CD4-positive, alpha-beta memory T cell (primary cell): ENCODE results near the gene QPCT. TPM values are rescaled to one million over a fixed set of nuclear protein-coding genes. Genes with fewer than 3 reads are reported as not detected.

Source experiments
- CTCF ChIA-PET: fragments of 350-600 bp; sonication (Branson Sonifier 250); formaldehyde crosslinking; loops from one replicate; lab custom pipeline; 2021; ENCODE audit warnings: inconsistent platforms; ENCODE audit not compliant: partially characterized antibody; lab: Charles Lee
- POLR2A ChIA-PET: fragments of 350-600 bp; sonication (Branson Sonifier 250); formaldehyde crosslinking; loops from one replicate; lab custom pipeline; 2021; ENCODE audit not compliant: partially characterized antibody; lab: Charles Lee
- DNase-seq, 5 donors: peaks; one replicate each; pipeline versions ENCODE4 v3.0.0 to v3.0.0-alpha.2; 2020 to 2022; ENCODE audit warnings: mixed read lengths in 1 of 5
- H3K27ac ChIP-seq: one replicate; pipeline ENCODE4 v1.7.0; 2013; ENCODE audit warnings: low read depth, low read length
- H3K27me3 ChIP-seq: 2 replicates; pipeline ENCODE4 v1.7.0; 2013; ENCODE audit warnings: mild to moderate bottlenecking, low read length, moderate library complexity; ENCODE audit not compliant: insufficient read depth
- H3K36me3 ChIP-seq: 2 replicates; pipeline ENCODE4 v1.7.0; 2013; ENCODE audit warnings: mild to moderate bottlenecking, low read length, moderate library complexity; ENCODE audit not compliant: insufficient read depth
- H3K4me1 ChIP-seq: 2 replicates; pipeline ENCODE4 v1.7.0; 2013; ENCODE audit warnings: mild to moderate bottlenecking, low read length, moderate library complexity; ENCODE audit not compliant: insufficient read depth
- H3K4me3 ChIP-seq, 2 donors: one replicate each; pipeline ENCODE4 v1.7.0; 2013; ENCODE audit warnings: low read length in 2 of 2, mild to moderate bottlenecking in 1 of 2
- H3K9me3 ChIP-seq, 2 donors: one replicate each; pipeline ENCODE4 v1.7.0; 2013; ENCODE audit warnings: low read length in 2 of 2, control low read depth in 1 of 2; ENCODE audit not compliant: control insufficient read depth in 1 of 2
- H3K27ac Mint-ChIP-seq, 7 donors: one replicate each; pipeline ENCODE4 v1.8.0; 2020 to 2021; ENCODE audit warnings: mixed read lengths in 7 of 7, mild to moderate bottlenecking in 6 of 7, inconsistent platforms in 3 of 7, moderate library complexity in 3 of 7
- H3K27me3 Mint-ChIP-seq, 2 donors: one replicate each; pipeline ENCODE4 v1.8.0; 2020 to 2021; ENCODE audit warnings: mixed read lengths in 2 of 2
- H3K36me3 Mint-ChIP-seq, 2 donors: one replicate each; pipeline ENCODE4 v1.8.0; 2020 to 2021; ENCODE audit warnings: mixed read lengths in 2 of 2, inconsistent platforms in 1 of 2, mild to moderate bottlenecking in 1 of 2
- H3K4me1 Mint-ChIP-seq, 4 donors: one replicate each; pipeline ENCODE4 v1.8.0; 2020 to 2021; ENCODE audit warnings: mixed read lengths in 4 of 4, mild to moderate bottlenecking in 1 of 4
- H3K4me3 Mint-ChIP-seq, 8 donors: one replicate each; pipeline ENCODE4 v1.8.0; 2020 to 2021; ENCODE audit warnings: mixed read lengths in 8 of 8, mild to moderate bottlenecking in 7 of 8, moderate library complexity in 6 of 8, inconsistent platforms in 3 of 8
- H3K9me3 Mint-ChIP-seq, 8 donors: one replicate each; pipeline ENCODE4 v1.8.0; 2020 to 2021; ENCODE audit warnings: mixed read lengths in 8 of 8, mild to moderate bottlenecking in 5 of 8, inconsistent platforms in 3 of 8, moderate library complexity in 1 of 8
- intact Hi-C: fragments of 100-400 bp; cut with micrococcal nuclease; formaldehyde crosslinking; loops from one replicate; pipeline ENCODE4 v1.15.1; 2023
- polyA plus RNA-seq, 2 donors: library from polyadenylated mRNA; unstranded; fragments of 300-500 nt; fragmentation: Illumina TruSeq; gene quantifications; one replicate each; pipeline ENCODE4 v1.2.3, GENCODE V29; 2021
- total RNA-seq, 2 experiments: library from RNA; stranded (reverse); gene quantifications; one replicate each; pipeline ENCODE4 v1.2.3, GENCODE V29; 2021

QPCT gene
- total and polyA plus RNA-seq, 4 experiments from 2014 or later, result 0.23 to 1.4 (median 1.3) TPM

DNA sequence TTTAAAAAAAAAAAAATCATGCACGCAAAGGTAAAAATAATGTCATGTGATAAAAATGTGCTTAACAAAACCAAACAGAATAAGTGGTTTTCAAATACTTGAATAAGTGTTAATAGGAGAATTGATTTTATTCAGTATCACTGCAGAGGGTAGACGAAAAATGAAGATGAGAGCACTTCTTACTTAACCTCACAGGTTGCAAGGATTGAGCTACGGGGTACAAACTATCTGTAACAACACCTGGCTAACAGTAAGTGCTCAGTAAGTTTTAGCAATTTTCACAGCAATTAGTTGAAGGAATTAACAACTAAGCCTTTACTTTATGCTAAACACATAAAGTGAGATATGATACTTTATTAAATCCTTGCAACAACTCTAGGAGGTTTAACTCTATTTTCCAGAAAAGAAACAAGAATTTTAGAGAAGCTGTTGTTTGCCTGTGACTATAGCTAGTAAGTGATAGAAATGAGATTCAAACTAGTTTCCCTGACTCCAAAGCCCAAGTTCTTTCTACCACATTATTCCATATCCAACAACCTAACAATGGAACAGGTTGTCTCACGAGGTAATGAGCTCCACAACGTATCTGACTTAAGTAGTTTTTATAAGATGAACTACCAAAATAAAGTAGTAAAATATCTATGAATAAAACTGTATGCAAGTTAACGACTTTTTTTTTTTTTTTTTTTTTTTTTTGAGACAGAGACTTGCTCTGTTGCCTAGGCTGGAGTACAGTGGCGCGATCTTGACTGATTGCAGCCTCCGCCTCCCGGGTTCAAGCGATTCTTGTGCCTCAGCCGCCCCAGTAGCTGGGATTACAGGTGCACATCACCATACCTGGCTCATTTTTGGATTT, 24.4 kb upstream of the QPCT start:
- Histone ChIP-seq H3K27ac (no peak overlapping the region), H3K36me3 (no peaks in the 10 kb centered on the region), H3K4me3 (no peak overlapping the region), H3K27me3 (no peaks in the 10 kb centered on the region), H3K9me3 (no peaks in the 10 kb centered on the region), H3K4me1 (peaks cover 31% of the 10 kb centered on the region)
- Mint-ChIP-seq H3K27ac (no peak overlapping the region), H3K27me3 (peaks cover 0 to 2% of the 10 kb centered on the region in 2 donors), H3K9me3 (no peaks in the 10 kb centered on the region), H3K4me1 (peaks cover 32 to 71% (median 49%) of the 10 kb centered on the region in 4 donors), H3K4me3 (peak overlapping the region in 1 of 8 donors; percentile 59), H3K36me3 (peaks cover 14 to 17% of the 10 kb centered on the region in 2 donors)
- POLR2A ChIA-PET, result interaction anchor here (1.3 kb wide), 1 partner anchor 10 kb away, joined by 3 read pairs; no protein-coding TSS in a partner anchor
- no peak for DNase-seq
- intact Hi-C loops, result loop anchor here (10.0 kb wide), 1 partner anchor 1055 kb away; the partner anchor contains the start of gene ATL2
- CTCF ChIA-PET, result interaction anchor here (0.7 to 1.5 kb wide), 4 partner anchors 8 to 187 kb away, joined by 3 read pairs; no protein-coding TSS in a partner anchor

- Mint-ChIP-seq H3K9me3 (no peaks in the 10 kb centered on the region), H3K4me3 (peak overlapping the region in 4 of 8 donors; percentile 20 to 44 (median 38)), H3K27ac (peak overlapping the region in 2 of 7 donors; percentile 4 to 33), H3K36me3 (peaks cover 5 to 14% of the 10 kb centered on the region in 2 donors), H3K4me1 (peaks cover 34 to 73% (median 49%) of the 10 kb centered on the region in 4 donors), H3K27me3 (peaks cover 0 to 2% of the 10 kb centered on the region in 2 donors)
- Histone ChIP-seq H3K9me3 (no peaks in the 10 kb centered on the region), H3K4me1 (peaks cover 36% of the 10 kb centered on the region), H3K4me3 (no peak overlapping the region), H3K36me3 (no peaks in the 10 kb centered on the region), H3K27me3 (no peaks in the 10 kb centered on the region), H3K27ac (no peak overlapping the region)
- POLR2A ChIA-PET, result interaction anchor here (1.2 to 1.3 kb wide), 2 partner anchors 11 kb away, joined by 3 read pairs; no protein-coding TSS in a partner anchor
- intact Hi-C loops, result loop anchor here (10.0 kb wide), 1 partner anchor 1054 kb away; the partner anchor contains the start of gene ATL2
- CTCF ChIA-PET, result interaction anchor here (0.9 to 1.5 kb wide), 4 partner anchors 9 to 89 kb away, joined by 3 read pairs; no protein-coding TSS in a partner anchor
- no peak for DNase-seq
Measured at GRCh38 chr2:37321029-37321682, 23.3 kb upstream of the QPCT start.

GRCh38 chr2:37322368-37322767, 22.1 kb upstream of the QPCT start:
- intact Hi-C loops, result loop anchor here (10.0 kb wide), 1 partner anchor 1052 kb away; the partner anchor contains the start of gene ATL2
- H3K36me3 ChIP-seq, result no peaks in the 10 kb centered on the region
- peaks cover 36% of the 10 kb centered on the region for H3K4me1 ChIP-seq
- peaks cover 3 to 4% of the 10 kb centered on the region in 2 donors for H3K27me3 Mint-ChIP-seq
- no peak for DNase-seq
- H3K27me3 ChIP-seq, result no peaks in the 10 kb centered on the region
- H3K9me3 ChIP-seq, result no peaks in the 10 kb centered on the region
- H3K27ac ChIP-seq, result no peak overlapping the region
- ChIA-PET POLR2A (interaction anchor here (0.7 to 4.0 kb wide), 7 partner anchors 8 to 165 kb away, joined by 3 to 15 read pairs (median 3); partner anchors contain the start of genes CEBPZ, EIF2AK2 and NDUFAF7), CTCF (interaction anchor here (0.9 to 1.4 kb wide), 4 partner anchors 14 to 90 kb away, joined by 3 to 4 read pairs (median 3); no protein-coding TSS in a partner anchor)
- peaks cover 34 to 70% (median 44%) of the 10 kb centered on the region in 4 donors for H3K4me1 Mint-ChIP-seq
- no peaks in the 10 kb centered on the region for H3K9me3 Mint-ChIP-seq
- H3K27ac Mint-ChIP-seq, result peak overlapping the region in 1 of 7 donors; percentile 93
- peaks cover 5 to 9% of the 10 kb centered on the region in 2 donors for H3K36me3 Mint-ChIP-seq
- no peak overlapping the region for H3K4me3 ChIP-seq
- peak overlapping the region in 4 of 8 donors; percentile 5 to 67 (median 8) for H3K4me3 Mint-ChIP-seq

DNA sequence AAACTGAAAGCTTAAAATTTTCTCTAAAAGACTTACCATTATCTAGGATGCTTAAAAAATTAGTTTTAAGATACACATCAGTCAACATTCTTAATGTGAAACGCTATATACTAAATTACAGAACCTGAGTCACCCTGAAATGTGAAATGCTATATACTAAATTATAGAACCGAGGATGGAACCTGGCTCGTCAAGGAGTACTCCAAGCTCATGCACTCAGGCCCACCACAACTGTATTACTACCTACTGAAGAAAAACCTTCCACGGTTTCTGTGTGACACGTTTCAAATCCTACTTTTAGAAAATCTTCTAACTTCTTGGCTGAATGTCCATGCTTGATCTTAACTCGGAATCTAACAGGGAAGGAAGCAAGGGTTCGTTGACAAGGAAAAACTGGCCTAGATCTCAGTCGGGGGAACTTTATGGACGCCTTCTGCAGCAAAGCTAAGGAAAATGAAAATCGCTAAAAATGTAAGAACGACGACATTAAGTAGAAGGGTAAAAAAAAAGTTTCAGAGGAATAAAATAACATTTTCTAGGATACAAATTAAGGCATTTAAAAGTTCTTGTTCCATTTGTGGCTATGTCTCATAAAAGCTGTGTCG, 21.2 kb upstream of the QPCT start:
- peaks cover 6% of the 10 kb centered on the region in 2 donors for H3K27me3 Mint-ChIP-seq
- ChIA-PET CTCF (interaction anchor here (1.2 to 1.4 kb wide), 3 partner anchors 20 to 73 kb away, joined by 3 to 4 read pairs (median 3); no protein-coding TSS in a partner anchor), POLR2A (interaction anchor here (0.5 to 4.0 kb wide), 12 partner anchors 9 to 1428 kb away, joined by 3 to 15 read pairs (median 3); partner anchors contain the start of genes CEBPZ, EIF2AK2, NDUFAF7 and SRSF7)
- intact Hi-C loops, result loop anchor here (1.0 to 10.0 kb wide), 2 partner anchors 92 to 1052 kb away; partner anchors contain the start of genes ATL2, CEBPZ and NDUFAF7
- peak overlapping the region; percentile 97 to 99 (median 98) for H3K4me3 Mint-ChIP-seq
- peaks cover 0 to 9% of the 10 kb centered on the region in 2 donors for H3K36me3 Mint-ChIP-seq
- Histone ChIP-seq H3K27me3 (no peaks in the 10 kb centered on the region), H3K36me3 (no peaks in the 10 kb centered on the region), H3K4me3 (peak overlapping the region; percentile 61 to 85), H3K9me3 (no peaks in the 10 kb centered on the region), H3K27ac (peak overlapping the region; percentile 39), H3K4me1 (peaks cover 36% of the 10 kb centered on the region)
- H3K9me3 Mint-ChIP-seq, result no peaks in the 10 kb centered on the region
- no peak for DNase-seq
- H3K4me1 Mint-ChIP-seq, result peaks cover 28 to 61% (median 36%) of the 10 kb centered on the region in 4 donors
- peak overlapping the region; percentile 93 to 98 (median 98) for H3K27ac Mint-ChIP-seq

GRCh38 chr2:37323781-37324535, 20.5 kb upstream of the QPCT start:
- Histone ChIP-seq H3K9me3 (no peaks in the 10 kb centered on the region), H3K36me3 (no peaks in the 10 kb centered on the region), H3K27me3 (no peaks in the 10 kb centered on the region), H3K4me3 (peak overlapping the region; percentile 61 to 85), H3K4me1 (peaks cover 36% of the 10 kb centered on the region), H3K27ac (peak overlapping the region; percentile 39)
- intact Hi-C loops, result loop anchor here (1.0 to 10.0 kb wide), 3 partner anchors 66 to 1051 kb away; partner anchors contain the start of genes ATL2, CEBPZ and NDUFAF7
- peaks cover 6 to 8% of the 10 kb centered on the region in 2 donors for H3K27me3 Mint-ChIP-seq
- H3K27ac Mint-ChIP-seq, result peak overlapping the region; percentile 93 to 98 (median 98)
- ChIA-PET CTCF (interaction anchor here (1.2 to 1.4 kb wide), 3 partner anchors 19 to 72 kb away, joined by 3 to 4 read pairs (median 3); no protein-coding TSS in a partner anchor), POLR2A (interaction anchor here (1.0 to 4.0 kb wide), 10 partner anchors 9 to 1427 kb away, joined by 3 to 15 read pairs (median 4); partner anchors contain the start of genes CEBPZ, EIF2AK2, NDUFAF7 and SRSF7)
- H3K4me3 Mint-ChIP-seq, result peak overlapping the region; percentile 97 to 99 (median 98)
- H3K36me3 Mint-ChIP-seq, result peaks cover 0 to 9% of the 10 kb centered on the region in 2 donors
- no peaks in the 10 kb centered on the region for H3K9me3 Mint-ChIP-seq
- H3K4me1 Mint-ChIP-seq, result peaks cover 22 to 55% (median 30%) of the 10 kb centered on the region in 4 donors
- peak; percentile 51 to 81 (median 62) for DNase-seq
